Measurements from ENCODE around the gene TIAM2.

DNA sequence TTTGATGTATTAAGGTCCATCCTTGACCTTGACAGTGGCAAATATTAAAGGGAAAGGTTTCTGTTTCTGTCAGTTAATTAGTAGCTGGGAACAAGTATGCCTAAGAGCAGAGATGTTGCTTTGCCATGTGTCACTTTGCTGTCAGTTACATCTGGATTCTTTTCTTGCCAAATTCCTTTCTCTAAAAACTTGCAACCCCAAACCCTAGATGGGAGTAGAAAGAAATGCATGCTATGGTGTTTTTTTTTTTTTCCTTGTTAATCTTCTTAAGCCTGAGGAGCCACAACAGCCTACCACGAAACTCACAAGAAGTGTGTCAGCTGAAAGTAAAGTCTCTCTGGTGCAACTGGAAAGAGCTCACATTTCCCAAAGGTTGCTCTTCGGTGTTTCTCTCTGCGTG is 250.7 kb downstream of the TIAM2 start:
- TF ChIP-seq, protein P1, sequence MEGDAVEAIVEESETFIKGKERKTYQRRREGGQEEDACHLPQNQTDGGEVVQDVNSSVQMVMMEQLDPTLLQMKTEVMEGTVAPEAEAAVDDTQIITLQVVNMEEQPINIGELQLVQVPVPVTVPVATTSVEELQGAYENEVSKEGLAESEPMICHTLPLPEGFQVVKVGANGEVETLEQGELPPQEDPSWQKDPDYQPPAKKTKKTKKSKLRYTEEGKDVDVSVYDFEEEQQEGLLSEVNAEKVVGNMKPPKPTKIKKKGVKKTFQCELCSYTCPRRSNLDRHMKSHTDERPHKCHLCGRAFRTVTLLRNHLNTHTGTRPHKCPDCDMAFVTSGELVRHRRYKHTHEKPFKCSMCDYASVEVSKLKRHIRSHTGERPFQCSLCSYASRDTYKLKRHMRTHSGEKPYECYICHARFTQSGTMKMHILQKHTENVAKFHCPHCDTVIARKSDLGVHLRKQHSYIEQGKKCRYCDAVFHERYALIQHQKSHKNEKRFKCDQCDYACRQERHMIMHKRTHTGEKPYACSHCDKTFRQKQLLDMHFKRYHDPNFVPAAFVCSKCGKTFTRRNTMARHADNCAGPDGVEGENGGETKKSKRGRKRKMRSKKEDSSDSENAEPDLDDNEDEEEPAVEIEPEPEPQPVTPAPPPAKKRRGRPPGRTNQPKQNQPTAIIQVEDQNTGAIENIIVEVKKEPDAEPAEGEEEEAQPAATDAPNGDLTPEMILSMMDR (IDR thresholded peaks at IDR 0.05), result no peak
- TF ChIP-seq POLR2A (IDR thresholded peaks at IDR 0.05), result no peak
- TF ChIP-seq POLR2AphosphoS5 (IDR thresholded peaks at IDR 0.05), result no peak
- TF ChIP-seq EP300 (IDR thresholded peaks at IDR 0.05), result no peak
